Measurements from ENCODE around the gene SLC22A23. TPM values are rescaled to one million over a fixed set of nuclear protein-coding genes. Genes with fewer than 3 reads are reported as not detected.

The SLC22A23 gene
- total and polyA plus RNA-seq, 2 donors (not counting 1 experiment from before 2014, with no cell fraction given) = 0.18 to 1.4 TPM

DNA sequence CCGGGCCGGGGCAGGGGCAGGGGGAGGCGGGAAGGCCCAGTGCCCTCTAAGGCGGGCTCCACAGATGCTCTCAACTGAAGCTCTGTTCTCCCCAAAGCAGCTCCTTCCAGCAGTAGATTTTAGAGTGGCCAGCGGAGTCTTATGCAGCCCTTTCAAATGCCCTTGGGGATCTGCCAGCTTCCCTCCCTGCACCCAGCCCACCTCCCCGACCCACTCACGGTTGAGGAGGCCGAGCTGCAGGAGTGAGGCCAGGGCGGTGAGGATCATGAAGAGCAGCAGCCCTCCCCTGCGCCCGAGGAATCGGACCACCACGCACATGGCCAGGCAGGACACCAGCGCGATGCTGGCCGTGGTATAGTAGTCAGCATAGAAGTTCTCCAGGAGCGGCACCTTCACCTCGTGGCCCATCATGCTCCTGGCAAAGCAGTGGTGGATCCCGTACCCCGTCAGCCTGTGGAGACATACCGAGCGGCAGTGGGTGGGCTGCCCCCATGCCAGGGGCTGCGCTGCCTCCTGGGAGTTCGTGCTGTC is 170.1 kb downstream of the SLC22A23 start:
- Histone ChIP-seq H3K27ac (ENCODE audit: low read length in 2 of 2) (no peak overlapping the region), H4K20me1 (ENCODE audit: control insufficient read depth, insufficient read depth, low read length, poor library complexity, severe bottlenecking) (peaks cover 4% of the 10 kb centered on the region), H3K79me2 (ENCODE audit: control insufficient read depth, insufficient read depth, low read length) (no peaks in the 10 kb centered on the region), H3K4me3 (ENCODE audit: control extremely low read depth in 1 of 5, extremely low read depth in 1 of 5, insufficient read depth in 1 of 5, low read depth in 2 of 5, low read length in 4 of 5) (no peak overlapping the region), H3K9ac (ENCODE audit: low read length) (no peak overlapping the region), H3K4me1 (ENCODE audit: control insufficient read depth in 2 of 2, insufficient read depth in 2 of 2, low read length in 2 of 2) (no peaks in the 10 kb centered on the region), H3K27me3 (replicated peaks in 1 of 4; ENCODE audit: control extremely low read depth in 1 of 4, control insufficient read depth in 3 of 4, insufficient read depth in 4 of 4, low read length in 3 of 4) (no peaks in the 10 kb centered on the region), H3K36me3 (replicated peaks in 1 of 2; ENCODE audit: control extremely low read depth in 1 of 2, control insufficient read depth in 1 of 2, extremely low read depth in 1 of 2, insufficient read depth in 2 of 2, low read length in 1 of 2) (no peaks in the 10 kb centered on the region), H3K9me3 (ENCODE audit: control extremely low read depth in 1 of 3, control insufficient read depth in 2 of 3, insufficient read depth in 1 of 3, low read length in 2 of 3) (no peaks in the 10 kb centered on the region), H2AFZ (ENCODE audit: insufficient read depth, low read depth, low read length, poor library complexity, severe bottlenecking) (no peak overlapping the region), H3K4me2 (replicated peaks; ENCODE audit: low read depth, low read length, poor library complexity, severe bottlenecking) (no peak overlapping the region)
- intact Hi-C loops (cut with micrococcal nuclease) = no loop called here
- H3K27me3 Mint-ChIP-seq = no peaks in the 10 kb centered on the region
- ChIA-PET CTCF (interaction anchor here (14.3 kb wide), 1 partner anchor 445 kb away, joined by 269 read pairs; no protein-coding TSS in a partner anchor), POLR2A (interaction anchor here (0.6 kb wide), 1 partner anchor 52 kb away, joined by 4 read pairs; no protein-coding TSS in a partner anchor)
- no peak overlapping the region for H3K4me3 Mint-ChIP-seq
- DNase-seq (no peak), ATAC-seq (ENCODE audit: low read depth) (no peak)
- 97% methylated on average over 23 of the region's 24 CpGs for WGBS (ENCODE audit: insufficient coverage)
- no peaks in the 10 kb centered on the region for H3K9me3 Mint-ChIP-seq (ENCODE audit: insufficient read depth)
- H3K27ac Mint-ChIP-seq = no peak overlapping the region
- no peak for TF ChIP-seq EZH2 (IDR thresholded peaks at IDR 0.05; ENCODE audit: borderline replicate concordance, insufficient read depth, low read depth, low read length, poor library complexity, severe bottlenecking)
- TF ChIP-seq, protein P1, sequence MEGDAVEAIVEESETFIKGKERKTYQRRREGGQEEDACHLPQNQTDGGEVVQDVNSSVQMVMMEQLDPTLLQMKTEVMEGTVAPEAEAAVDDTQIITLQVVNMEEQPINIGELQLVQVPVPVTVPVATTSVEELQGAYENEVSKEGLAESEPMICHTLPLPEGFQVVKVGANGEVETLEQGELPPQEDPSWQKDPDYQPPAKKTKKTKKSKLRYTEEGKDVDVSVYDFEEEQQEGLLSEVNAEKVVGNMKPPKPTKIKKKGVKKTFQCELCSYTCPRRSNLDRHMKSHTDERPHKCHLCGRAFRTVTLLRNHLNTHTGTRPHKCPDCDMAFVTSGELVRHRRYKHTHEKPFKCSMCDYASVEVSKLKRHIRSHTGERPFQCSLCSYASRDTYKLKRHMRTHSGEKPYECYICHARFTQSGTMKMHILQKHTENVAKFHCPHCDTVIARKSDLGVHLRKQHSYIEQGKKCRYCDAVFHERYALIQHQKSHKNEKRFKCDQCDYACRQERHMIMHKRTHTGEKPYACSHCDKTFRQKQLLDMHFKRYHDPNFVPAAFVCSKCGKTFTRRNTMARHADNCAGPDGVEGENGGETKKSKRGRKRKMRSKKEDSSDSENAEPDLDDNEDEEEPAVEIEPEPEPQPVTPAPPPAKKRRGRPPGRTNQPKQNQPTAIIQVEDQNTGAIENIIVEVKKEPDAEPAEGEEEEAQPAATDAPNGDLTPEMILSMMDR (IDR thresholded peaks at IDR 0.05) = no peak
- H3K4me1 Mint-ChIP-seq = no peaks in the 10 kb centered on the region

DNA sequence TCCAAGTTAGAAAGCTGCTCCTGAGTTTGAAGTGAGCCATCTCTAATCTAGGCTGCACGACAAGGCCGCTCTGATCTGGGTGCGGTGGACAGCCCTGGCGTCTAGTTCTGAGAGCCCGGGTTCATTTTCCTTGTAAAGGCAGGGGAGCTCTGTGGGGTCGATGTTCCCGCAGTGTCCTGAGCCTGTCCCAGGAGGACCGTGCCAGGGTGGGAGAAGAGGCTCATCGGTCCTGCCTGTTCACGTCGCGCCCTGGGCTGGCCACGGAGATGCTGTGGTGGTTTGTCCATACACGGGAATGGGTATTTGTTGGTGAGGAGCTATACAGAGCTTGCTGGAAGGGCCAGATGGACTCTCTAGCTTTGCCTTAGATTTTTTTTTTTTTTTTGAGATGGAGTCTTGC is 171.1 kb downstream of the SLC22A23 start:
- 90% methylated on average over 14 of the region's 14 CpGs for WGBS (ENCODE audit: insufficient coverage)
- Histone ChIP-seq H2AFZ (ENCODE audit: insufficient read depth, low read depth, low read length, poor library complexity, severe bottlenecking) (no peak overlapping the region), H3K27ac (ENCODE audit: low read length in 2 of 2) (no peak overlapping the region), H3K9me3 (ENCODE audit: control extremely low read depth in 1 of 3, control insufficient read depth in 2 of 3, insufficient read depth in 1 of 3, low read length in 2 of 3) (no peaks in the 10 kb centered on the region), H3K4me1 (ENCODE audit: control insufficient read depth in 2 of 2, insufficient read depth in 2 of 2, low read length in 2 of 2) (no peaks in the 10 kb centered on the region), H3K27me3 (replicated peaks in 1 of 4; ENCODE audit: control extremely low read depth in 1 of 4, control insufficient read depth in 3 of 4, insufficient read depth in 4 of 4, low read length in 3 of 4) (no peaks in the 10 kb centered on the region), H3K9ac (ENCODE audit: low read length) (no peak overlapping the region), H3K4me2 (replicated peaks; ENCODE audit: low read depth, low read length, poor library complexity, severe bottlenecking) (no peak overlapping the region), H3K4me3 (ENCODE audit: control extremely low read depth in 1 of 5, extremely low read depth in 1 of 5, insufficient read depth in 1 of 5, low read depth in 2 of 5, low read length in 4 of 5) (no peak overlapping the region), H3K36me3 (replicated peaks in 1 of 2; ENCODE audit: control extremely low read depth in 1 of 2, control insufficient read depth in 1 of 2, extremely low read depth in 1 of 2, insufficient read depth in 2 of 2, low read length in 1 of 2) (no peaks in the 10 kb centered on the region), H3K79me2 (ENCODE audit: control insufficient read depth, insufficient read depth, low read length) (no peaks in the 10 kb centered on the region), H4K20me1 (ENCODE audit: control insufficient read depth, insufficient read depth, low read length, poor library complexity, severe bottlenecking) (peaks cover 4% of the 10 kb centered on the region)
- intact Hi-C loops (cut with micrococcal nuclease) = no loop called here
- Mint-ChIP-seq H3K27ac (no peak overlapping the region), H3K4me1 (no peaks in the 10 kb centered on the region), H3K27me3 (no peaks in the 10 kb centered on the region), H3K4me3 (no peak overlapping the region), H3K9me3 (ENCODE audit: insufficient read depth) (no peaks in the 10 kb centered on the region)
- ATAC-seq (ENCODE audit: low read depth) (no peak), DNase-seq (no peak)
- ChIA-PET POLR2A (no interaction called here), CTCF (interaction anchor here (1.6 to 14.3 kb wide), 2 partner anchors 168 to 446 kb away, joined by 3 to 269 read pairs; no protein-coding TSS in a partner anchor)
- no peak for TF ChIP-seq EZH2 (IDR thresholded peaks at IDR 0.05; ENCODE audit: borderline replicate concordance, insufficient read depth, low read depth, low read length, poor library complexity, severe bottlenecking)
- TF ChIP-seq, protein P1 (IDR thresholded peaks at IDR 0.05) = no peak
